C4-2B (cell line): ENCODE results near the gene IGFL2.

Experiments
- ZFX ChIP-seq: fragments of 450-650 bp; IDR thresholded peaks from 2 replicates; pipeline ENCODE4 v1.6.1; 2017
- TF ChIP-seq, protein P1 (sequence below): fragments of 450-650 bp; conservative IDR thresholded peaks from 2 replicates; pipeline ENCODE4 v1.5.1; 2017; ENCODE audit warnings: mild to moderate bottlenecking

GRCh38 chr19:46141421-46141820 is 6.6 kb upstream of the IGFL2 start:
- TF ChIP-seq, protein P1, sequence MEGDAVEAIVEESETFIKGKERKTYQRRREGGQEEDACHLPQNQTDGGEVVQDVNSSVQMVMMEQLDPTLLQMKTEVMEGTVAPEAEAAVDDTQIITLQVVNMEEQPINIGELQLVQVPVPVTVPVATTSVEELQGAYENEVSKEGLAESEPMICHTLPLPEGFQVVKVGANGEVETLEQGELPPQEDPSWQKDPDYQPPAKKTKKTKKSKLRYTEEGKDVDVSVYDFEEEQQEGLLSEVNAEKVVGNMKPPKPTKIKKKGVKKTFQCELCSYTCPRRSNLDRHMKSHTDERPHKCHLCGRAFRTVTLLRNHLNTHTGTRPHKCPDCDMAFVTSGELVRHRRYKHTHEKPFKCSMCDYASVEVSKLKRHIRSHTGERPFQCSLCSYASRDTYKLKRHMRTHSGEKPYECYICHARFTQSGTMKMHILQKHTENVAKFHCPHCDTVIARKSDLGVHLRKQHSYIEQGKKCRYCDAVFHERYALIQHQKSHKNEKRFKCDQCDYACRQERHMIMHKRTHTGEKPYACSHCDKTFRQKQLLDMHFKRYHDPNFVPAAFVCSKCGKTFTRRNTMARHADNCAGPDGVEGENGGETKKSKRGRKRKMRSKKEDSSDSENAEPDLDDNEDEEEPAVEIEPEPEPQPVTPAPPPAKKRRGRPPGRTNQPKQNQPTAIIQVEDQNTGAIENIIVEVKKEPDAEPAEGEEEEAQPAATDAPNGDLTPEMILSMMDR = no peak
- TF ChIP-seq ZFX = no peak
